Endothelial cell of umbilical vein (primary cell): ENCODE measurements around the gene SAMD10. TPM values are rescaled to one million over a fixed set of nuclear protein-coding genes. Genes with fewer than 3 reads are reported as not detected.

Experiments used
- BruUV-seq: library from RNA; stranded (reverse); fragments of 400-500 nt; replicated peaks from 2 replicates; lab custom pipeline; 2021; lab: Mats Ljungman, UMichigan
- CTCF ChIA-PET: fragments of 300-600, 350-600 bp; sonication (Branson Sonifier 250); formaldehyde crosslinking; loops from one replicate; lab custom pipeline; 2021; ENCODE audit warnings: antibody characterized with exemption, inconsistent platforms; lab: Charles Lee
- POLR2A ChIA-PET: fragments of 300-600, 350-600 bp; sonication (Branson Sonifier 250); formaldehyde crosslinking; loops from one replicate; lab custom pipeline; 2021; ENCODE audit warnings: antibody characterized with exemption, inconsistent platforms; lab: Charles Lee
- DNase-seq: peaks from one replicate; pipeline ENCODE4 v3.0.0-alpha.2; 2011; ENCODE audit warnings: low read depth, low spot score
- FAIRE-seq: peaks from 2 replicates; lab custom pipeline; 2011; peaks lifted over from hg19 to GRCh38; lab: Jason Lieb, UNC
- H2AFZ ChIP-seq: 2 replicates; pipeline ENCODE4 v1.6.0; 2012; ENCODE audit warnings: low read depth, low read length, control low read depth, inconsistent platforms
- H3K27ac ChIP-seq: 2 replicates; pipeline ENCODE4 v1.5.1; 2011; ENCODE audit warnings: low read depth, mild to moderate bottlenecking, control low read depth, low read length, moderate library complexity; ENCODE audit not compliant: insufficient read depth
- H3K27me3 ChIP-seq, 2 experiments: 2 replicates each; pipeline versions ENCODE4 v1.6.0 to v1.6.1; 2011; ENCODE audit warnings: low read length in 2 of 2, mixed read lengths in 1 of 2; ENCODE audit not compliant: control insufficient read depth in 2 of 2, insufficient read depth in 2 of 2
- H3K36me3 ChIP-seq, 2 experiments: 2 replicates in 1 of 2; 3 replicates in 1 of 2; pipeline ENCODE4 v1.5.1; 2011; ENCODE audit warnings: low read length in 2 of 2, mild to moderate bottlenecking in 1 of 2, moderate library complexity in 1 of 2; ENCODE audit not compliant: control insufficient read depth in 2 of 2, insufficient read depth in 2 of 2; ENCODE audit errors: extremely low read depth in 1 of 2
- H3K4me1 ChIP-seq: 3 replicates; pipeline ENCODE4 v1.5.1; 2011; ENCODE audit warnings: mild to moderate bottlenecking, low read length; ENCODE audit not compliant: control insufficient read depth, insufficient read depth; ENCODE audit errors: extremely low read depth
- H3K4me2 ChIP-seq: 2 replicates; pipeline ENCODE4 v1.6.1; 2011; ENCODE audit warnings: low read length, control low read depth, mixed read lengths; ENCODE audit not compliant: insufficient read depth
- H3K4me3 ChIP-seq, 3 experiments: fragments of 200-600 bp in 1 of 3; sonication (generic), shearing (Covaris generic) in 1 of 3; replicated peaks in 1 of 3; 2 replicates each; pipeline ENCODE4 v1.5.1; 2011 to 2016; ENCODE audit warnings: control low read depth in 3 of 3, low read length in 3 of 3, mild to moderate bottlenecking in 2 of 3, inconsistent platforms in 1 of 3, low read depth in 1 of 3, moderate library complexity in 1 of 3; ENCODE audit not compliant: insufficient read depth in 1 of 3
- H3K79me2 ChIP-seq: 2 replicates; pipeline ENCODE4 v1.6.0; 2012; ENCODE audit warnings: low read length, inconsistent platforms; ENCODE audit not compliant: control insufficient read depth, insufficient read depth
- H3K9ac ChIP-seq: replicated peaks from 2 replicates; pipeline ENCODE3; 2011; ENCODE audit warnings: low read length, control low read depth; ENCODE audit not compliant: insufficient read depth; ENCODE audit errors: extremely low read depth
- H3K9me1 ChIP-seq: replicated peaks from 3 replicates; pipeline ENCODE4 v1.6.0; 2011; ENCODE audit warnings: mild to moderate bottlenecking, low read length; ENCODE audit not compliant: control insufficient read depth, insufficient read depth; ENCODE audit errors: extremely low read depth
- H3K9me3 ChIP-seq: replicated peaks from 2 replicates; pipeline ENCODE4 v1.5.1; 2012; ENCODE audit warnings: low read length, inconsistent platforms; ENCODE audit not compliant: control insufficient read depth, insufficient read depth
- H4K20me1 ChIP-seq: replicated peaks from 2 replicates; pipeline ENCODE3; 2011; ENCODE audit warnings: mild to moderate bottlenecking, low read length; ENCODE audit not compliant: control insufficient read depth, insufficient read depth; ENCODE audit errors: extremely low read depth
- EZH2 ChIP-seq: IDR thresholded peaks from 2 replicates; pipeline ENCODE4 v1.6.1; 2012; ENCODE audit warnings: borderline replicate concordance, low read depth, mild to moderate bottlenecking, moderate library complexity, low read length, inconsistent platforms; ENCODE audit not compliant: severe bottlenecking
- FOS ChIP-seq: IDR thresholded peaks from 2 replicates; pipeline ENCODE4 v1.6.1; 2011; ENCODE audit warnings: mild to moderate bottlenecking, low read length, moderate library complexity, borderline replicate concordance; ENCODE audit not compliant: insufficient read depth
- GATA2 ChIP-seq: IDR thresholded peaks from 2 replicates; pipeline ENCODE4 v1.7.0; 2011; ENCODE audit warnings: low read depth, mild to moderate bottlenecking, moderate library complexity, mixed read lengths, low read length; ENCODE audit not compliant: insufficient read length, insufficient read depth
- JUN ChIP-seq: IDR thresholded peaks from 2 replicates; pipeline ENCODE4 v1.6.1; 2011; ENCODE audit warnings: borderline replicate concordance, low read depth; ENCODE audit not compliant: insufficient read length, insufficient read depth
- MAX ChIP-seq: IDR thresholded peaks from 2 replicates; pipeline ENCODE4 v1.6.1; 2011; ENCODE audit not compliant: insufficient read depth, insufficient read length
- MYC ChIP-seq: IDR thresholded peaks from one replicate; pipeline ENCODE4 v1.6.1; 2011; ENCODE audit warnings: mild to moderate bottlenecking, low read depth, low read length
- POLR2A ChIP-seq: IDR thresholded peaks from 2 replicates; pipeline ENCODE4 v1.6.1; 2012; ENCODE audit warnings: low read depth, mild to moderate bottlenecking, control low read depth, low read length
- POLR2AphosphoS5 ChIP-seq: IDR thresholded peaks from 2 replicates; pipeline ENCODE4 v1.6.1; 2012; ENCODE audit warnings: low read depth, mild to moderate bottlenecking, control low read depth, low read length, moderate library complexity; ENCODE audit not compliant: insufficient read depth
- dilution Hi-C: fragments of 300-500 bp; cut with MboI; formaldehyde crosslinking; loops from one replicate; pipeline ENCODE4 v1.15.0; 2019; ENCODE audit warnings: low sequenced_read_pairs; ENCODE audit not compliant: extremely low pct_ligation_motif_present
- intact Hi-C: fragments of 100-400 bp; cut with micrococcal nuclease; formaldehyde crosslinking; loops from one replicate; pipeline ENCODE4 v1.10.0; 2022
- polyA plus RNA-seq, 4 experiments: library from polyadenylated mRNA; depleted of rRNA in 3 of 4; stranded (reverse) in 3 of 4; unstranded in 1 of 4; fragments of >200 nt; gene quantifications; 2 replicates each; pipeline versions ENCODE4 v1.2.1 to v1.2.3, GENCODE V29; 2011 to 2012; ENCODE audit warnings: missing spikeins in 1 of 4
- total RNA-seq: library from RNA; stranded (reverse); gene quantifications from 2 replicates; pipeline ENCODE4 v1.2.3, GENCODE V29; 2021
- TF ChIP-seq, protein P1 (sequence below), 2 donors: IDR thresholded peaks; 1 replicate in 1 of 2; 2 replicates in 1 of 2; pipeline ENCODE4 v1.5.1; 2011; ENCODE audit warnings: low read length in 2 of 2, mild to moderate bottlenecking in 2 of 2, moderate library complexity in 2 of 2, control low read depth in 1 of 2, inconsistent platforms in 1 of 2, low read depth in 1 of 2; ENCODE audit not compliant: insufficient read depth in 1 of 2; ENCODE audit errors: extremely low read depth in 1 of 2

The SAMD10 gene
- total and polyA plus RNA-seq, 2 donors (not counting 3 experiments of a cell fraction or from before 2014, with no cell fraction given) = 4.7 to 5.3 TPM

DNA sequence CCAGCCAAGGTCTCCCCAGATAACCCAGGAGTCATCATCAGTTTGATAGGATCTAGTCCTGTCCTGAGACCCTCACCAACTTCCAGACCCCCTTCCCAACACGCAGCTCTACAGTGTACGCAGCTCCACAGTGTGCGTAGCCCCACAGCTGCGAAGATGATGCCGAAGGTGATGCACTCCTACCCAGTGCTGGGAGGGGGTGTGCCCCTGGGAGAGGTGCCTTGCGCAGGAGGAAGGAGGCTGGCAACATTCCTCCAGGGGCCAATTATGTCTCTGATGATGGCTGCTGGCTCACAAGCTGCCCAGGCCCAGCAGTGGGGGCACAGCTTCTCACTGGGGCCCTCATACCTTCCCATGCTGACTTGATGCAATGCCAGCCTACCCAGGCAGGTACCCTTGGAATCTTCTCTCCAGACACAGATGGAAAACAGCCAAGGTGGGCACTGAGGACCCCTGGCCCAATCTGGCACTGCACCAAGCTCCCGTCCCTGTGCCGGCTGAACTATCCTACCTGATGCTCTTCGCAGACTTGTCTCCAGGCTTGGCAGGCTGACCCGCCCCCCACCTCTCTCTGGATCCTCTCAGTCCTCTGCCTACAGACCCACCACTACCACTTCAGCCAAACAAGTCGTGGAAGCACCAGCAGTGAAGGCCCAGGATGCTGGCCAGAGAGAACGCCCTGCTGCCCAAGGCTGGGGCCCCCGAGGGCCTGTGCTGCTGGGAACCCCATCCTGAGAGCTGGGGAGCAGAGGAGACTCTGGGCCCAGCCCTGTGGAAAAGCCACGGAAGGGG lies 11.1 kb downstream of the SAMD10 start:
- Histone ChIP-seq H3K9me3 (no peaks in the 10 kb centered on the region), H3K79me2 (peaks cover 7% of the 10 kb centered on the region), H4K20me1 (no peaks in the 10 kb centered on the region), H3K36me3 (peaks cover 5 to 26% of the 10 kb centered on the region in 2 experiments), H3K9me1 (no peaks in the 10 kb centered on the region), H3K4me2 (peak overlapping the region; percentile 66), H3K27ac (no peak overlapping the region), H3K27me3 (no peaks in the 10 kb centered on the region), H3K4me1 (peaks cover 19% of the 10 kb centered on the region), H2AFZ (no peak overlapping the region), H3K4me3 (peak overlapping the region in 2 of 3 experiments; percentile 47 to 57), H3K9ac (peak overlapping the region; percentile 79)
- POLR2A ChIA-PET = no interaction called here
- CTCF ChIA-PET = interaction anchor here (1.1 kb wide), 2 partner anchors 12 to 13 kb away, joined by 3 to 5 read pairs; partner anchors contain the start of gene UCKL1
- FAIRE-seq = no peak
- intact Hi-C loops = no loop called here
- TF ChIP-seq POLR2AphosphoS5 (no peak), GATA2 (no peak), FOS (no peak), POLR2A (no peak), MAX (no peak), EZH2 (no peak), MYC (no peak), JUN (no peak)
- TF ChIP-seq, protein P1, sequence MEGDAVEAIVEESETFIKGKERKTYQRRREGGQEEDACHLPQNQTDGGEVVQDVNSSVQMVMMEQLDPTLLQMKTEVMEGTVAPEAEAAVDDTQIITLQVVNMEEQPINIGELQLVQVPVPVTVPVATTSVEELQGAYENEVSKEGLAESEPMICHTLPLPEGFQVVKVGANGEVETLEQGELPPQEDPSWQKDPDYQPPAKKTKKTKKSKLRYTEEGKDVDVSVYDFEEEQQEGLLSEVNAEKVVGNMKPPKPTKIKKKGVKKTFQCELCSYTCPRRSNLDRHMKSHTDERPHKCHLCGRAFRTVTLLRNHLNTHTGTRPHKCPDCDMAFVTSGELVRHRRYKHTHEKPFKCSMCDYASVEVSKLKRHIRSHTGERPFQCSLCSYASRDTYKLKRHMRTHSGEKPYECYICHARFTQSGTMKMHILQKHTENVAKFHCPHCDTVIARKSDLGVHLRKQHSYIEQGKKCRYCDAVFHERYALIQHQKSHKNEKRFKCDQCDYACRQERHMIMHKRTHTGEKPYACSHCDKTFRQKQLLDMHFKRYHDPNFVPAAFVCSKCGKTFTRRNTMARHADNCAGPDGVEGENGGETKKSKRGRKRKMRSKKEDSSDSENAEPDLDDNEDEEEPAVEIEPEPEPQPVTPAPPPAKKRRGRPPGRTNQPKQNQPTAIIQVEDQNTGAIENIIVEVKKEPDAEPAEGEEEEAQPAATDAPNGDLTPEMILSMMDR (IDR thresholded peaks at IDR 0.05; ENCODE audit: extremely low read depth in 1 of 2, insufficient read depth in 1 of 2, low read depth in 1 of 2, low read length in 2 of 2) = no peak
- dilution Hi-C loops = no loop called here
- DNase-seq = no peak
- BruUV-seq = no TSS peak
